ENCODE data around the gene PTPRM.

GRCh38 chr18:8004792-8005191, 437.7 kb downstream of the PTPRM start:
- TF ChIP-seq CTCF (IDR thresholded peaks at IDR 0.05) (no peak), REST (IDR thresholded peaks at IDR 0.05; ENCODE audit: insufficient read depth in 1 of 2, low read depth in 2 of 2, low read length in 1 of 2) (no peak)

Measured in Panc1 (cell line).